Effector CD8-positive, alpha-beta T cell (primary cell): ENCODE data around the gene MYBPC1.
"Not testable (repeated sequence)": the region's sequence is repeated elsewhere in the genome, so short reads cannot be mapped to it uniquely, and the experiment has no call there.

ENCODE experiments used
- DNase-seq: peaks from one replicate; lab custom pipeline; 2025; lab: John Stamatoyannopoulos, UW
- total RNA-seq, 4 experiments: gene quantifications; one replicate each; lab custom pipeline; 2026; lab: John Stamatoyannopoulos, UW

MYBPC1 gene
- total RNA-seq: 0 reads per million in 4 experiments

GRCh38 chr12:101594700-101595099 lies at the start of gene MYBPC1:
TSS of gene MYBPC1 (plus strand) at chr12:101594971. CDS start at chr12:101595071, 100 bp downstream.
- DNase-seq: no peak

GRCh38 chr12:101551362-101552114 lies 43.2 kb upstream of the MYBPC1 start:
- no peak for DNase-seq

- DNase-seq: no peak
Measured at GRCh38 chr12:101552277-101552676, 42.5 kb upstream of the MYBPC1 start.

- DNase-seq: no peak
Measured at GRCh38 chr12:101557094-101557493, 37.7 kb upstream of the MYBPC1 start.

- not testable (repeated sequence) for DNase-seq
Measured at GRCh38 chr12:101558726-101559125, 36.0 kb upstream of the MYBPC1 start.

GRCh38 chr12:101563212-101563611 lies 31.6 kb upstream of the MYBPC1 start:
- no peak for DNase-seq

- no peak for DNase-seq
Measured at GRCh38 chr12:101564912-101565311, 29.9 kb upstream of the MYBPC1 start.

- DNase-seq: no peak
Measured at GRCh38 chr12:101566318-101566717, 28.5 kb upstream of the MYBPC1 start.

- no peak for DNase-seq
Measured at GRCh38 chr12:101567918-101568317, 26.9 kb upstream of the MYBPC1 start.

GRCh38 chr12:101570047-101570446 lies 24.7 kb upstream of the MYBPC1 start:
- DNase-seq: no peak

- no peak for DNase-seq
Measured at GRCh38 chr12:101571105-101571504, 23.7 kb upstream of the MYBPC1 start.

GRCh38 chr12:101573743-101574142 lies 21.0 kb upstream of the MYBPC1 start:
- no peak for DNase-seq

- DNase-seq: no peak
Measured at GRCh38 chr12:101578417-101578816, 16.4 kb upstream of the MYBPC1 start.

GRCh38 chr12:101581190-101581589 lies 13.6 kb upstream of the MYBPC1 start:
- no peak for DNase-seq

GRCh38 chr12:101582937-101583336 lies 11.8 kb upstream of the MYBPC1 start:
- DNase-seq: no peak

- DNase-seq: no peak
Measured at GRCh38 chr12:101590383-101590782, 4.4 kb upstream of the MYBPC1 start.

GRCh38 chr12:101591781-101592180 lies 3.0 kb upstream of the MYBPC1 start:
- no peak for DNase-seq

- no peak for DNase-seq
Measured at GRCh38 chr12:101592448-101592847, 2.3 kb upstream of the MYBPC1 start.

- DNase-seq: no peak
Measured at GRCh38 chr12:101592921-101593320, 1.9 kb upstream of the MYBPC1 start.

GRCh38 chr12:101596172-101596571 lies 1.4 kb downstream of the MYBPC1 start:
- no peak for DNase-seq

GRCh38 chr12:101597164-101597563 lies 2.4 kb downstream of the MYBPC1 start:
- no peak for DNase-seq

GRCh38 chr12:101598483-101598882 lies 3.7 kb downstream of the MYBPC1 start:
- DNase-seq: no peak

- no peak for DNase-seq
Measured at GRCh38 chr12:101599311-101599710, 4.5 kb downstream of the MYBPC1 start.
